H9 (cell line): ENCODE results near the gene DISC1. TPM values are rescaled to one million over a fixed set of nuclear protein-coding genes. Genes with fewer than 3 reads are reported as not detected.

Experiments used
- DNase-seq: peaks from one replicate; pipeline ENCODE4 v3.0.0-alpha.2; 2017
- H2AFZ ChIP-seq: one replicate; pipeline ENCODE4 v1.6.1; 2013; ENCODE audit warnings: mild to moderate bottlenecking, low read length, control low read depth, moderate library complexity
- H2AK5ac ChIP-seq: 2 replicates; pipeline ENCODE4 v1.6.1; 2013; ENCODE audit warnings: low read length, control low read depth, mixed read lengths; ENCODE audit not compliant: insufficient read length
- H2BK120ac ChIP-seq: one replicate; pipeline ENCODE4 v1.6.1; 2013; ENCODE audit warnings: low read depth, mild to moderate bottlenecking, low read length, control low read depth, inconsistent platforms; ENCODE audit not compliant: poor library complexity, severe bottlenecking
- H2BK12ac ChIP-seq: 2 replicates; pipeline ENCODE4 v1.6.1; 2013; ENCODE audit warnings: low read length, control low read depth, mixed read lengths, low read depth; ENCODE audit not compliant: insufficient read length
- H2BK15ac ChIP-seq: 2 replicates; pipeline ENCODE4 v1.6.1; 2013; ENCODE audit warnings: low read depth, low read length, control low read depth
- H2BK20ac ChIP-seq: one replicate; pipeline ENCODE4 v1.6.1; 2013; ENCODE audit warnings: low read depth, mild to moderate bottlenecking, low read length, control low read depth, inconsistent platforms; ENCODE audit not compliant: poor library complexity, severe bottlenecking
- H2BK5ac ChIP-seq: 2 replicates; pipeline ENCODE4 v1.6.1; 2013; ENCODE audit warnings: low read length, control low read depth, mixed read lengths; ENCODE audit not compliant: insufficient read length
- H3K14ac ChIP-seq: 2 replicates; pipeline ENCODE4 v1.6.1; 2013; ENCODE audit warnings: low read length, control low read depth; ENCODE audit not compliant: insufficient read depth
- H3K18ac ChIP-seq: 2 replicates; pipeline ENCODE4 v1.6.1; 2013; ENCODE audit warnings: low read depth, mild to moderate bottlenecking, mixed read lengths, low read length, control low read depth; ENCODE audit not compliant: insufficient read length
- H3K23ac ChIP-seq: 2 replicates; pipeline ENCODE4 v1.6.1; 2013; ENCODE audit warnings: low read length, control low read depth, mixed read lengths, low read depth; ENCODE audit not compliant: insufficient read length
- H3K23me2 ChIP-seq: 2 replicates; pipeline ENCODE4 v1.6.1; 2013; ENCODE audit warnings: low read depth, mild to moderate bottlenecking, mixed read lengths, low read length, control low read depth; ENCODE audit not compliant: insufficient read length, poor library complexity, severe bottlenecking
- H3K27ac ChIP-seq: 2 replicates; pipeline ENCODE4 v1.5.1; 2013; ENCODE audit warnings: low read length, control low read depth, mixed read lengths, low read depth; ENCODE audit not compliant: insufficient read length
- H3K27me3 ChIP-seq: 2 replicates; pipeline ENCODE4 v1.6.1; 2013; ENCODE audit warnings: low read length, control low read depth, inconsistent platforms; ENCODE audit not compliant: insufficient read depth
- H3K4ac ChIP-seq: 2 replicates; pipeline ENCODE4 v1.6.1; 2013; ENCODE audit warnings: low read depth, mild to moderate bottlenecking, control low read depth, inconsistent platforms, low read length, moderate library complexity
- H3K4me1 ChIP-seq: 2 replicates; pipeline ENCODE4 v1.6.1; 2013; ENCODE audit warnings: low read length, control low read depth, inconsistent platforms; ENCODE audit not compliant: insufficient read depth
- H3K4me2 ChIP-seq: 2 replicates; pipeline ENCODE4 v1.6.1; 2013; ENCODE audit warnings: low read length, control low read depth, mixed read lengths; ENCODE audit not compliant: insufficient read length, insufficient read depth
- H3K56ac ChIP-seq: 2 replicates; pipeline ENCODE4 v1.6.1; 2013; ENCODE audit warnings: low read depth, mild to moderate bottlenecking, mixed read lengths, low read length, control low read depth; ENCODE audit not compliant: insufficient read length
- H3K79me1 ChIP-seq: 2 replicates; pipeline ENCODE4 v1.6.1; 2013; ENCODE audit warnings: low read depth, mild to moderate bottlenecking, moderate library complexity, low read length, control low read depth, inconsistent platforms; ENCODE audit not compliant: insufficient read depth, poor library complexity, severe bottlenecking
- H3K79me2 ChIP-seq: 2 replicates; pipeline ENCODE4 v1.6.1; 2013; ENCODE audit warnings: low read length, control low read depth, inconsistent platforms; ENCODE audit not compliant: insufficient read depth
- H3K9ac ChIP-seq: 2 replicates; pipeline ENCODE4 v1.6.1; 2013; ENCODE audit warnings: low read length, control low read depth, mixed read lengths; ENCODE audit not compliant: insufficient read length; ENCODE audit errors: extremely low read depth
- H3K9me3 ChIP-seq: one replicate; pipeline ENCODE4 v1.6.1; 2013; ENCODE audit warnings: low read depth, low read length, inconsistent platforms; ENCODE audit not compliant: control insufficient read depth
- H3T11ph ChIP-seq: one replicate; pipeline ENCODE4 v1.6.1; 2013; ENCODE audit warnings: mild to moderate bottlenecking, low read length, control low read depth, inconsistent platforms
- H4K20me1 ChIP-seq: one replicate; pipeline ENCODE4 v1.6.1; 2013; ENCODE audit not compliant: control insufficient read depth, insufficient read length, insufficient read depth
- H4K5ac ChIP-seq: 2 replicates; pipeline ENCODE4 v1.6.1; 2013; ENCODE audit warnings: low read depth, mild to moderate bottlenecking, mixed read lengths, low read length, control low read depth; ENCODE audit not compliant: insufficient read length
- H4K8ac ChIP-seq: replicated peaks from 2 replicates; pipeline ENCODE4 v1.6.1; 2013; ENCODE audit warnings: low read length, control low read depth, mixed read lengths, low read depth; ENCODE audit not compliant: insufficient read length
- H4K91ac ChIP-seq: 2 replicates; pipeline ENCODE4 v1.6.1; 2013; ENCODE audit warnings: low read depth, mild to moderate bottlenecking, moderate library complexity, mixed read lengths, low read length, control low read depth; ENCODE audit not compliant: insufficient read length
- H3K27ac Mint-ChIP-seq, 3 experiments: 2 replicates in 2 of 3; 3 replicates in 1 of 3; pipeline ENCODE4 v1.8.0; 2020 to 2021; ENCODE audit warnings: mixed read lengths in 3 of 3, mild to moderate bottlenecking in 1 of 3, moderate library complexity in 1 of 3
- H3K27me3 Mint-ChIP-seq: 2 replicates; pipeline ENCODE4 v1.8.0; 2021; ENCODE audit warnings: low read depth, mild to moderate bottlenecking, moderate library complexity, mixed read lengths
- H3K36me3 Mint-ChIP-seq, 3 experiments: 2 replicates in 2 of 3; 3 replicates in 1 of 3; pipeline ENCODE4 v1.8.0; 2020 to 2021; ENCODE audit warnings: low read depth in 3 of 3, mixed read lengths in 3 of 3; ENCODE audit not compliant: insufficient read depth in 1 of 3
- H3K4me1 Mint-ChIP-seq, 2 experiments: 2 replicates each; pipeline ENCODE4 v1.8.0; 2020; ENCODE audit warnings: mixed read lengths in 2 of 2
- H3K4me3 Mint-ChIP-seq, 2 experiments: 2 replicates in 1 of 2; 3 replicates in 1 of 2; pipeline ENCODE4 v1.8.0; 2020 to 2021; ENCODE audit warnings: mild to moderate bottlenecking in 2 of 2, mixed read lengths in 2 of 2, moderate library complexity in 1 of 2
- H3K9me3 Mint-ChIP-seq, 2 experiments: 2 replicates in 1 of 2; 3 replicates in 1 of 2; pipeline ENCODE4 v1.8.0; 2020; ENCODE audit warnings: mild to moderate bottlenecking in 2 of 2, mixed read lengths in 2 of 2, moderate library complexity in 1 of 2
- CTCF ChIP-seq: fragments of 200-600 bp; sonication (generic); conservative IDR thresholded peaks from 3 replicates; pipeline ENCODE4 v1.8.0; 2021; ENCODE audit warnings: antibody characterized with exemption, mild to moderate bottlenecking
- WGBS: extraction: QIAGEN DNeasy Blood & Tissue Kit; methylation state at CpG from one replicate; pipeline ENCODE4 v1.1.7; 2013; ENCODE audit warnings: missing lambda C conversion rate, low lambda C conversion rate, mixed read lengths; ENCODE audit not compliant: insufficient read length; ENCODE audit errors: extremely low coverage; 5-methylcytosine and 5-hydroxymethylcytosine counted together
- total RNA-seq: library from RNA; stranded (reverse); gene quantifications from 2 replicates; pipeline ENCODE4 v1.2.1, GENCODE V29; 2021

The DISC1 gene
- total RNA-seq, 1 experiment from 2014 or later, result 2.5 TPM

GRCh38 chr1:231694075-231694431 is 67.5 kb downstream of the DISC1 start:
- Histone ChIP-seq H3K56ac (no peak overlapping the region), H3K27ac (no peak overlapping the region), H2BK120ac (no peak overlapping the region), H4K5ac (no peak overlapping the region), H3K9me3 (no peaks in the 10 kb centered on the region), H3K23ac (no peak overlapping the region), H3K4me2 (no peak overlapping the region), H3K4ac (no peak overlapping the region), H3K27me3 (no peaks in the 10 kb centered on the region), H3K79me1 (no peaks in the 10 kb centered on the region), H3K4me1 (no peaks in the 10 kb centered on the region), H4K8ac (no peak overlapping the region), H3K23me2 (no peaks in the 10 kb centered on the region), H4K20me1 (no peaks in the 10 kb centered on the region), H3K18ac (no peak overlapping the region), H2BK5ac (no peak overlapping the region), H2BK12ac (no peak overlapping the region), H2AK5ac (no peak overlapping the region), H2BK15ac (no peak overlapping the region), H3K14ac (no peak overlapping the region), H3K79me2 (no peaks in the 10 kb centered on the region), H4K91ac (no peak overlapping the region), H3K9ac (no peak overlapping the region), H3T11ph (no peak overlapping the region), H2AFZ (no peak overlapping the region), H2BK20ac (no peak overlapping the region)
- no peak for DNase-seq
- Mint-ChIP-seq H3K9me3 (no peaks in the 10 kb centered on the region), H3K27ac (no peak overlapping the region), H3K4me1 (peaks cover 11 to 12% of the 10 kb centered on the region in 2 experiments), H3K4me3 (no peak overlapping the region), H3K27me3 (no peaks in the 10 kb centered on the region; the same call in 1 of the 2 replicates), H3K36me3 (no peaks in the 10 kb centered on the region; a peak in 1 of 7 replicates)
- no peak for TF ChIP-seq CTCF
- WGBS, result no CpG with 5 or more reads among the region's 11 CpGs
